WTC11 (cell line): Measurements from ENCODE around the gene CTDSPL2. TPM values are rescaled to one million over a fixed set of nuclear protein-coding genes. Genes with fewer than 3 reads are reported as not detected.

Experiments
- ATAC-seq: fragments of 200-7000 bp; cut with Tn5 transposase; 2 replicates; pipeline ENCODE4 v1.10.0; 2021; ENCODE audit warnings: mild to moderate bottlenecking, moderate library complexity
- CTCF ChIA-PET: fragments of 300-600 bp; sonication (Branson Sonifier 250); formaldehyde crosslinking; loops from one replicate; lab custom pipeline; 2021; ENCODE audit warnings: antibody characterized with exemption; lab: Charles Lee
- POLR2A ChIA-PET: fragments of 350-600 bp; sonication (Branson Sonifier 250); formaldehyde crosslinking; loops from one replicate; lab custom pipeline; 2021; ENCODE audit warnings: antibody characterized with exemption; lab: Charles Lee
- DNase-seq: peaks from one replicate; pipeline ENCODE4 v3.0.0; 2021; ENCODE audit warnings: low spot score
- H3K27ac Mint-ChIP-seq: 2 replicates; pipeline ENCODE4 v1.8.0; 2021; ENCODE audit warnings: mixed read lengths
- H3K27me3 Mint-ChIP-seq: 2 replicates; pipeline ENCODE4 v1.8.0; 2021; ENCODE audit warnings: low read depth, mild to moderate bottlenecking, moderate library complexity, mixed read lengths
- H3K36me3 Mint-ChIP-seq: 2 replicates; pipeline ENCODE4 v1.8.0; 2021; ENCODE audit warnings: mixed read lengths
- H3K4me1 Mint-ChIP-seq: 2 replicates; pipeline ENCODE4 v1.8.0; 2022; ENCODE audit warnings: mixed read lengths
- H3K4me3 Mint-ChIP-seq: 2 replicates; pipeline ENCODE4 v1.8.0; 2021; ENCODE audit warnings: mild to moderate bottlenecking, moderate library complexity, mixed read lengths
- H3K9me3 Mint-ChIP-seq: 2 replicates; pipeline ENCODE4 v1.8.0; 2021; ENCODE audit warnings: mixed read lengths
- ATF1 ChIP-seq: sonication (generic); formaldehyde crosslinking; IDR thresholded peaks from 2 replicates; pipeline ENCODE4 v1.8.1; 2023; ENCODE audit warnings: mild to moderate bottlenecking, moderate library complexity, missing genetic modification reagents
- CREB1 ChIP-seq: sonication (generic); formaldehyde crosslinking; IDR thresholded peaks from 2 replicates; pipeline ENCODE4 v1.8.0; 2023; ENCODE audit warnings: mild to moderate bottlenecking, missing genetic modification reagents
- CREM ChIP-seq: sonication (generic); formaldehyde crosslinking; IDR thresholded peaks from 2 replicates; pipeline ENCODE4 v1.8.1; 2022; ENCODE audit warnings: mild to moderate bottlenecking, missing genetic modification reagents, moderate library complexity
- ETV6 ChIP-seq: sonication (generic); formaldehyde crosslinking; IDR thresholded peaks from 2 replicates; pipeline ENCODE4 v1.8.1; 2022; ENCODE audit warnings: mild to moderate bottlenecking, missing genetic modification reagents
- GRHL2 ChIP-seq: fragments of 250-450 bp; sonication (Bioruptor Pico); IDR thresholded peaks from 2 replicates; pipeline ENCODE4 v1.8.0; 2022; ENCODE audit warnings: mild to moderate bottlenecking, moderate library complexity; ENCODE audit not compliant: insufficient replicate concordance, severe bottlenecking
- GTF2I ChIP-seq: fragments of 250-450 bp; sonication (Bioruptor Pico); conservative IDR thresholded peaks from 2 replicates; pipeline ENCODE4 v1.4.0; 2021; ENCODE audit warnings: mild to moderate bottlenecking
- HMGA2 ChIP-seq: fragments of 250-450 bp; sonication (Bioruptor Pico); IDR thresholded peaks from 2 replicates; pipeline ENCODE4 v1.4.0; 2021; ENCODE audit warnings: mild to moderate bottlenecking, moderate library complexity
- KAT7 ChIP-seq: sonication (generic); formaldehyde crosslinking; IDR thresholded peaks from 2 replicates; pipeline ENCODE4 v1.8.1; 2023; ENCODE audit warnings: missing genetic modification reagents, mild to moderate bottlenecking, borderline replicate concordance
- NFATC4 ChIP-seq: fragments of 250-450 bp; sonication (Bioruptor Pico); IDR thresholded peaks from 2 replicates; pipeline ENCODE4 v1.9.0; 2021; ENCODE audit warnings: mild to moderate bottlenecking
- ZNF423 ChIP-seq: fragments of 250-450 bp; sonication (Bioruptor Pico); IDR thresholded peaks from 2 replicates; pipeline ENCODE4 v2.1.2; 2022; ENCODE audit warnings: mild to moderate bottlenecking, moderate library complexity
- total RNA-seq: library from RNA; stranded (reverse); gene quantifications from 3 replicates; pipeline ENCODE4 v1.2.3, GENCODE V29; 2021
- TF ChIP-seq, protein P1 (sequence below): sonication (generic); formaldehyde crosslinking; IDR thresholded peaks from 2 replicates; pipeline ENCODE4 v1.8.1; 2022; ENCODE audit warnings: missing genetic modification reagents, borderline replicate concordance
- TF ChIP-seq, protein P2 (sequence below): sonication (generic); formaldehyde crosslinking; IDR thresholded peaks from 2 replicates; pipeline ENCODE4 v1.8.1; 2023; ENCODE audit warnings: mild to moderate bottlenecking, missing genetic modification reagents, borderline replicate concordance
- TF ChIP-seq, protein P3 (sequence below): sonication (generic); formaldehyde crosslinking; IDR thresholded peaks from 2 replicates; pipeline ENCODE4 v1.8.0; 2022; ENCODE audit warnings: mild to moderate bottlenecking, missing genetic modification reagents
- TF ChIP-seq, protein P4 (sequence below): sonication (generic); formaldehyde crosslinking; IDR thresholded peaks from 2 replicates; pipeline ENCODE4 v1.8.0; 2022; ENCODE audit warnings: mild to moderate bottlenecking, missing genetic modification reagents
- TF ChIP-seq, protein P5 (sequence below): fragments of 250-450 bp; sonication (Bioruptor Pico); IDR thresholded peaks from 2 replicates; pipeline ENCODE4 v1.9.0; 2021; ENCODE audit warnings: mild to moderate bottlenecking
- TF ChIP-seq, protein P6 (sequence below): sonication (generic); formaldehyde crosslinking; IDR thresholded peaks from 2 replicates; pipeline ENCODE4 v1.8.0; 2023; ENCODE audit warnings: missing genetic modification reagents
- TF ChIP-seq, protein P7 (sequence below): sonication (generic); formaldehyde crosslinking; IDR thresholded peaks from 2 replicates; pipeline ENCODE4 v1.8.1; 2022; ENCODE audit warnings: low read depth, mild to moderate bottlenecking, moderate library complexity, missing genetic modification reagents, borderline replicate concordance
- TF ChIP-seq, protein P8 (sequence below): fragments of 250-450 bp; sonication (Bioruptor Pico); IDR thresholded peaks from 2 replicates; pipeline ENCODE4 v1.8.0; 2021; ENCODE audit warnings: mild to moderate bottlenecking

CTDSPL2 gene
- total RNA-seq, 1 experiment from 2014 or later, result 65.2 TPM

DNA sequence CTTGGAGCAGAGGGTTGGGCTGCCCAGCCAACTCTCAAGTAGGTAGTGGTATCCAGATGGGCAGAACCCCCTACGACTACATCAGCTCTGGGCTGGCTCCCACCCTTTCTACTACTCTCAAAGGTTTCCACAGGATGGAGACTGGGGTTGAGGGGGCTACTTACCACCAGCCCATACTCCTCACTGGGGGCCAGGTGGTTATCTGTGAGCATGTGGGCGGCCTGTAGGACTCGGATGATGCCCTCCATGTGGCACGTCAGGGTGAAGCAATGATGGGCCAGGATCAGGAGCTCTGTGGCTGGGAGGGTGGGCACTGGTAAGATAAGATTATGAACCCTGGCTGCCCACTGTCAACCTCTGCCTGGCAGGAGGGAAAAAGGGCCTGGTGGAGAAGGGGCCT, 142.9 kb downstream of the CTDSPL2 start:
- Mint-ChIP-seq H3K36me3 (peaks cover 48% of the 10 kb centered on the region), H3K27me3 (no peaks in the 10 kb centered on the region), H3K4me3 (no peak overlapping the region), H3K9me3 (peaks cover 11% of the 10 kb centered on the region), H3K27ac (no peak overlapping the region), H3K4me1 (no peaks in the 10 kb centered on the region)
- no peak for TF ChIP-seq CREM (CRISPR knock-in tag)
- no peak for DNase-seq
- no peak for ATAC-seq
- ChIA-PET POLR2A (no interaction called here), CTCF (interaction anchor here (0.9 to 1.4 kb wide), 2 partner anchors 24 kb away, joined by 3 to 7 read pairs; no protein-coding TSS in a partner anchor)

DNA sequence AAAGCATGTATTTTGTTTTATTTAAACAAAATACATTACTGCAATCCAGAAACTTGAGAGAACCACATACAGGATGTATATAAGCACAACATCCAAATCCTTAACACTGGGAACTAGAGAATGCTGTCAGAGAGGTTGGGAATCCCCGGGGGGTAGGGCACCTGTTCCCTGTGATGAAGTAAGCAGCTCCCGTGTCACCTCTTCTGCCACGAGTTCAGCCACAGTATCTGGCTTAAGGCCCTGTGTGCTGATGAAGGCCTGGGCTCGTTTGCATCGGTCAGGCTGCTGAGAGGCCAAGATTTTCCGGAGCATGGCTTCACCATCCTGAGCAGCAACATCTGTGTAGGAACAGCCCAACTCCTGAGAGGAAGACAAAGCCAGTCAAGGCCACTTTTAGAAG, 146.0 kb downstream of the CTDSPL2 start:
- H3K9me3 Mint-ChIP-seq, result no peaks in the 10 kb centered on the region

DNA sequence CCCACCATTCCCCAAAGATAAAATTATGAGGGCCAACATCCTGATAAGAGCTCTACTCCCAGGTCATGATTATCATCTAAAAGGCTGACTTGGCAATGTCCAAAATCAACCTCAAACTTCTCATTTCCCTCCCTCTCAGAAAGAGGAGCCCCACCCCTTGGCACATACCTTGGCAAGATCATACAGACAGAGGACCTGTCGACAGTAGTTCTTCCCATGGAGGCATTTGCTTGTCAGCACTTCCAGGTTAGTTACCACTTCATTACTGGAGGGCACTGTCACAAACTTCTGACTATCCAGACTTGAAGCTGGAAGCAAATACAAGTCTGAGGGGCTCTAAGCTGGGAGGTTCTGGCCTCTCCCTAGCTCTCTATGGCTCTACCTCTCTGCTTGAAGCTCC, 147.3 kb downstream of the CTDSPL2 start:
- Mint-ChIP-seq H3K9me3 (no peaks in the 10 kb centered on the region), H3K27me3 (no peaks in the 10 kb centered on the region), H3K27ac (no peak overlapping the region), H3K36me3 (peaks cover 26% of the 10 kb centered on the region), H3K4me3 (no peak overlapping the region), H3K4me1 (no peaks in the 10 kb centered on the region)
- no peak for DNase-seq
- ATAC-seq, result no peak
- POLR2A ChIA-PET, result no interaction called here
- CTCF ChIA-PET, result interaction anchor here (1.9 kb wide), 1 partner anchor 9 kb away, joined by 13 read pairs; no protein-coding TSS in a partner anchor
- TF ChIP-seq GRHL2 (CRISPR knock-in tag) (no peak), NFATC4 (no peak), KAT7 (CRISPR knock-in tag) (no peak), HMGA2 (CRISPR knock-in tag) (no peak), ATF1 (CRISPR knock-in tag) (no peak), CREB1 (no peak), GTF2I (no peak)
- TF ChIP-seq, protein P1, sequence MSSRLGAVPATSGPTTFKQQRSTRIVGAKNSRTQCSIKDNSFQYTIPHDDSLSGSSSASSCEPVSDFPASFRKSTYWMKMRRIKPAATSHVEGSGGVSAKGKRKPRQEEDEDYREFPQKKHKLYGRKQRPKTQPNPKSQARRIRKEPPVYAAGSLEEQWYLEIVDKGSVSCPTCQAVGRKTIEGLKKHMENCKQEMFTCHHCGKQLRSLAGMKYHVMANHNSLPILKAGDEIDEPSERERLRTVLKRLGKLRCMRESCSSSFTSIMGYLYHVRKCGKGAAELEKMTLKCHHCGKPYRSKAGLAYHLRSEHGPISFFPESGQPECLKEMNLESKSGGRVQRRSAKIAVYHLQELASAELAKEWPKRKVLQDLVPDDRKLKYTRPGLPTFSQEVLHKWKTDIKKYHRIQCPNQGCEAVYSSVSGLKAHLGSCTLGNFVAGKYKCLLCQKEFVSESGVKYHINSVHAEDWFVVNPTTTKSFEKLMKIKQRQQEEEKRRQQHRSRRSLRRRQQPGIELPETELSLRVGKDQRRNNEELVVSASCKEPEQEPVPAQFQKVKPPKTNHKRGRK (CRISPR knock-in tag), result no peak
- TF ChIP-seq, protein P2, sequence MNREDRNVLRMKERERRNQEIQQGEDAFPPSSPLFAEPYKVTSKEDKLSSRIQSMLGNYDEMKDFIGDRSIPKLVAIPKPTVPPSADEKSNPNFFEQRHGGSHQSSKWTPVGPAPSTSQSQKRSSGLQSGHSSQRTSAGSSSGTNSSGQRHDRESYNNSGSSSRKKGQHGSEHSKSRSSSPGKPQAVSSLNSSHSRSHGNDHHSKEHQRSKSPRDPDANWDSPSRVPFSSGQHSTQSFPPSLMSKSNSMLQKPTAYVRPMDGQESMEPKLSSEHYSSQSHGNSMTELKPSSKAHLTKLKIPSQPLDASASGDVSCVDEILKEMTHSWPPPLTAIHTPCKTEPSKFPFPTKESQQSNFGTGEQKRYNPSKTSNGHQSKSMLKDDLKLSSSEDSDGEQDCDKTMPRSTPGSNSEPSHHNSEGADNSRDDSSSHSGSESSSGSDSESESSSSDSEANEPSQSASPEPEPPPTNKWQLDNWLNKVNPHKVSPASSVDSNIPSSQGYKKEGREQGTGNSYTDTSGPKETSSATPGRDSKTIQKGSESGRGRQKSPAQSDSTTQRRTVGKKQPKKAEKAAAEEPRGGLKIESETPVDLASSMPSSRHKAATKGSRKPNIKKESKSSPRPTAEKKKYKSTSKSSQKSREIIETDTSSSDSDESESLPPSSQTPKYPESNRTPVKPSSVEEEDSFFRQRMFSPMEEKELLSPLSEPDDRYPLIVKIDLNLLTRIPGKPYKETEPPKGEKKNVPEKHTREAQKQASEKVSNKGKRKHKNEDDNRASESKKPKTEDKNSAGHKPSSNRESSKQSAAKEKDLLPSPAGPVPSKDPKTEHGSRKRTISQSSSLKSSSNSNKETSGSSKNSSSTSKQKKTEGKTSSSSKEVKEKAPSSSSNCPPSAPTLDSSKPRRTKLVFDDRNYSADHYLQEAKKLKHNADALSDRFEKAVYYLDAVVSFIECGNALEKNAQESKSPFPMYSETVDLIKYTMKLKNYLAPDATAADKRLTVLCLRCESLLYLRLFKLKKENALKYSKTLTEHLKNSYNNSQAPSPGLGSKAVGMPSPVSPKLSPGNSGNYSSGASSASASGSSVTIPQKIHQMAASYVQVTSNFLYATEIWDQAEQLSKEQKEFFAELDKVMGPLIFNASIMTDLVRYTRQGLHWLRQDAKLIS (CRISPR knock-in tag), result no peak
- TF ChIP-seq, protein P3, sequence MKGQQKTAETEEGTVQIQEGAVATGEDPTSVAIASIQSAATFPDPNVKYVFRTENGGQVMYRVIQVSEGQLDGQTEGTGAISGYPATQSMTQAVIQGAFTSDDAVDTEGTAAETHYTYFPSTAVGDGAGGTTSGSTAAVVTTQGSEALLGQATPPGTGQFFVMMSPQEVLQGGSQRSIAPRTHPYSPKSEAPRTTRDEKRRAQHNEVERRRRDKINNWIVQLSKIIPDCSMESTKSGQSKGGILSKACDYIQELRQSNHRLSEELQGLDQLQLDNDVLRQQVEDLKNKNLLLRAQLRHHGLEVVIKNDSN (CRISPR knock-in tag), result no peak
- TF ChIP-seq, protein P4, sequence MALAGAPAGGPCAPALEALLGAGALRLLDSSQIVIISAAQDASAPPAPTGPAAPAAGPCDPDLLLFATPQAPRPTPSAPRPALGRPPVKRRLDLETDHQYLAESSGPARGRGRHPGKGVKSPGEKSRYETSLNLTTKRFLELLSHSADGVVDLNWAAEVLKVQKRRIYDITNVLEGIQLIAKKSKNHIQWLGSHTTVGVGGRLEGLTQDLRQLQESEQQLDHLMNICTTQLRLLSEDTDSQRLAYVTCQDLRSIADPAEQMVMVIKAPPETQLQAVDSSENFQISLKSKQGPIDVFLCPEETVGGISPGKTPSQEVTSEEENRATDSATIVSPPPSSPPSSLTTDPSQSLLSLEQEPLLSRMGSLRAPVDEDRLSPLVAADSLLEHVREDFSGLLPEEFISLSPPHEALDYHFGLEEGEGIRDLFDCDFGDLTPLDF (CRISPR knock-in tag), result no peak
- TF ChIP-seq, protein P5, sequence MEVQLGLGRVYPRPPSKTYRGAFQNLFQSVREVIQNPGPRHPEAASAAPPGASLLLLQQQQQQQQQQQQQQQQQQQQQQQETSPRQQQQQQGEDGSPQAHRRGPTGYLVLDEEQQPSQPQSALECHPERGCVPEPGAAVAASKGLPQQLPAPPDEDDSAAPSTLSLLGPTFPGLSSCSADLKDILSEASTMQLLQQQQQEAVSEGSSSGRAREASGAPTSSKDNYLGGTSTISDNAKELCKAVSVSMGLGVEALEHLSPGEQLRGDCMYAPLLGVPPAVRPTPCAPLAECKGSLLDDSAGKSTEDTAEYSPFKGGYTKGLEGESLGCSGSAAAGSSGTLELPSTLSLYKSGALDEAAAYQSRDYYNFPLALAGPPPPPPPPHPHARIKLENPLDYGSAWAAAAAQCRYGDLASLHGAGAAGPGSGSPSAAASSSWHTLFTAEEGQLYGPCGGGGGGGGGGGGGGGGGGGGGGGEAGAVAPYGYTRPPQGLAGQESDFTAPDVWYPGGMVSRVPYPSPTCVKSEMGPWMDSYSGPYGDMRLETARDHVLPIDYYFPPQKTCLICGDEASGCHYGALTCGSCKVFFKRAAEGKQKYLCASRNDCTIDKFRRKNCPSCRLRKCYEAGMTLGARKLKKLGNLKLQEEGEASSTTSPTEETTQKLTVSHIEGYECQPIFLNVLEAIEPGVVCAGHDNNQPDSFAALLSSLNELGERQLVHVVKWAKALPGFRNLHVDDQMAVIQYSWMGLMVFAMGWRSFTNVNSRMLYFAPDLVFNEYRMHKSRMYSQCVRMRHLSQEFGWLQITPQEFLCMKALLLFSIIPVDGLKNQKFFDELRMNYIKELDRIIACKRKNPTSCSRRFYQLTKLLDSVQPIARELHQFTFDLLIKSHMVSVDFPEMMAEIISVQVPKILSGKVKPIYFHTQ (CRISPR knock-in tag), result no peak

More for the DNA sequence above, 146.0 kb downstream of the CTDSPL2 start:
- ATAC-seq (no peak), DNase-seq (no peak)
- POLR2A ChIA-PET, result no interaction called here
- Mint-ChIP-seq H3K27ac (no peak overlapping the region), H3K4me1 (no peaks in the 10 kb centered on the region), H3K27me3 (no peaks in the 10 kb centered on the region), H3K4me3 (no peak overlapping the region), H3K36me3 (peaks cover 30% of the 10 kb centered on the region)
- CTCF ChIA-PET, result no interaction called here
- TF ChIP-seq, protein P6, sequence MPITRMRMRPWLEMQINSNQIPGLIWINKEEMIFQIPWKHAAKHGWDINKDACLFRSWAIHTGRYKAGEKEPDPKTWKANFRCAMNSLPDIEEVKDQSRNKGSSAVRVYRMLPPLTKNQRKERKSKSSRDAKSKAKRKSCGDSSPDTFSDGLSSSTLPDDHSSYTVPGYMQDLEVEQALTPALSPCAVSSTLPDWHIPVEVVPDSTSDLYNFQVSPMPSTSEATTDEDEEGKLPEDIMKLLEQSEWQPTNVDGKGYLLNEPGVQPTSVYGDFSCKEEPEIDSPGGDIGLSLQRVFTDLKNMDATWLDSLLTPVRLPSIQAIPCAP, result no peak
- TF ChIP-seq, protein P7, sequence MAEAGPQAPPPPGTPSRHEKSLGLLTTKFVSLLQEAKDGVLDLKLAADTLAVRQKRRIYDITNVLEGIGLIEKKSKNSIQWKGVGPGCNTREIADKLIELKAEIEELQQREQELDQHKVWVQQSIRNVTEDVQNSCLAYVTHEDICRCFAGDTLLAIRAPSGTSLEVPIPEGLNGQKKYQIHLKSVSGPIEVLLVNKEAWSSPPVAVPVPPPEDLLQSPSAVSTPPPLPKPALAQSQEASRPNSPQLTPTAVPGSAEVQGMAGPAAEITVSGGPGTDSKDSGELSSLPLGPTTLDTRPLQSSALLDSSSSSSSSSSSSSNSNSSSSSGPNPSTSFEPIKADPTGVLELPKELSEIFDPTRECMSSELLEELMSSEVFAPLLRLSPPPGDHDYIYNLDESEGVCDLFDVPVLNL (CRISPR knock-in tag), result no peak
- TF ChIP-seq, protein P8, sequence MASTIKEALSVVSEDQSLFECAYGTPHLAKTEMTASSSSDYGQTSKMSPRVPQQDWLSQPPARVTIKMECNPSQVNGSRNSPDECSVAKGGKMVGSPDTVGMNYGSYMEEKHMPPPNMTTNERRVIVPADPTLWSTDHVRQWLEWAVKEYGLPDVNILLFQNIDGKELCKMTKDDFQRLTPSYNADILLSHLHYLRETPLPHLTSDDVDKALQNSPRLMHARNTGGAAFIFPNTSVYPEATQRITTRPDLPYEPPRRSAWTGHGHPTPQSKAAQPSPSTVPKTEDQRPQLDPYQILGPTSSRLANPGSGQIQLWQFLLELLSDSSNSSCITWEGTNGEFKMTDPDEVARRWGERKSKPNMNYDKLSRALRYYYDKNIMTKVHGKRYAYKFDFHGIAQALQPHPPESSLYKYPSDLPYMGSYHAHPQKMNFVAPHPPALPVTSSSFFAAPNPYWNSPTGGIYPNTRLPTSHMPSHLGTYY, result no peak
- no peak for TF ChIP-seq ETV6
- no peak for TF ChIP-seq ZNF423 (CRISPR knock-in tag)
